MM.1S (cell line): ENCODE data around the gene CT47C1.

Source experiments
- DNase-seq: peaks from one replicate; pipeline ENCODE4 v3.0.0-alpha.2; 2015
- H2AFZ ChIP-seq: fragments of 300-600 bp; sonication (generic); 2 replicates; pipeline ENCODE4 v1.6.0; 2016; ENCODE audit warnings: antibody characterized with exemption, low read length
- H3F3A ChIP-seq: fragments of 300-600 bp; sonication (generic); 2 replicates; pipeline ENCODE4 v1.6.1; 2016; ENCODE audit warnings: mild to moderate bottlenecking, antibody characterized with exemption, low read length, moderate library complexity, mixed read lengths; ENCODE audit not compliant: insufficient read depth
- H3K27ac ChIP-seq: fragments of 300-600 bp; sonication (generic); 2 replicates; pipeline ENCODE4 v1.5.1; 2016; ENCODE audit warnings: mild to moderate bottlenecking, low read length
- H3K27me3 ChIP-seq: fragments of 300-600 bp; sonication (generic); replicated peaks from 2 replicates; pipeline ENCODE4 v1.6.0; 2016; ENCODE audit warnings: low read length; ENCODE audit not compliant: insufficient read depth
- H3K36me3 ChIP-seq: fragments of 300-600 bp; sonication (generic); replicated peaks from 2 replicates; pipeline ENCODE4 v1.6.1; 2016; ENCODE audit warnings: mild to moderate bottlenecking, low read length, mixed read lengths; ENCODE audit not compliant: insufficient read depth
- H3K4me1 ChIP-seq: fragments of 300-600 bp; sonication (generic); 2 replicates; pipeline ENCODE4 v1.6.1; 2016; ENCODE audit warnings: low read length, mixed read lengths
- H3K4me2 ChIP-seq: fragments of 300-600 bp; sonication (generic); 2 replicates; pipeline ENCODE4 v1.6.0; 2016; ENCODE audit warnings: low read depth, low read length
- H3K4me3 ChIP-seq: fragments of 300-600 bp; sonication (generic); 2 replicates; pipeline ENCODE4 v1.5.1; 2016; ENCODE audit warnings: low read length, mixed read lengths
- H3K79me2 ChIP-seq: fragments of 300-600 bp; sonication (generic); 2 replicates; pipeline ENCODE4 v1.6.1; 2016; ENCODE audit warnings: mixed run types, low read length, mixed read lengths
- H3K9ac ChIP-seq: fragments of 300-600 bp; sonication (generic); 2 replicates; pipeline ENCODE4 v1.6.1; 2016; ENCODE audit warnings: low read length, mixed read lengths
- H3K9me2 ChIP-seq: fragments of 300-600 bp; sonication (generic); replicated peaks from 2 replicates; pipeline ENCODE4 v1.6.1; 2016; ENCODE audit warnings: mild to moderate bottlenecking, low read length, mixed read lengths; ENCODE audit not compliant: insufficient read depth
- H3K9me3 ChIP-seq: fragments of 300-600 bp; sonication (generic); replicated peaks from 2 replicates; pipeline ENCODE4 v1.6.1; 2016; ENCODE audit warnings: mild to moderate bottlenecking, low read length, mixed read lengths; ENCODE audit not compliant: insufficient read depth
- H4K20me1 ChIP-seq: fragments of 300-600 bp; sonication (generic); 2 replicates; pipeline ENCODE4 v1.6.1; 2016; ENCODE audit warnings: mild to moderate bottlenecking, low read length, moderate library complexity, mixed read lengths; ENCODE audit not compliant: insufficient read depth
- CTCF ChIP-seq: fragments of 300-600 bp; sonication (generic); IDR thresholded peaks from 2 replicates; pipeline ENCODE4 v1.5.1; 2016; ENCODE audit warnings: antibody characterized with exemption, low read length, mixed read lengths
- EZH2 ChIP-seq: fragments of 300-600 bp; sonication (generic); optimal IDR thresholded peaks from 2 replicates; pipeline ENCODE3; 2017; ENCODE audit warnings: low read depth, mild to moderate bottlenecking, antibody characterized with exemption, low read length, mixed read lengths
- EZH2phosphoT487 ChIP-seq: fragments of 300-600 bp; sonication (generic); IDR thresholded peaks from 2 replicates; pipeline ENCODE4 v1.6.1; 2018; ENCODE audit warnings: antibody characterized with exemption, low read length

The CT47C1 gene

GRCh38 chrX:119093991-119094735 lies 21.4 kb downstream of the CT47C1 start:
- H3K9ac ChIP-seq: no peak overlapping the region
- no peaks in the 10 kb centered on the region for H3K79me2 ChIP-seq
- no peak overlapping the region for H3K4me3 ChIP-seq
- H3K4me1 ChIP-seq: no peaks in the 10 kb centered on the region
- no peaks in the 10 kb centered on the region for H3K27me3 ChIP-seq
- no peaks in the 10 kb centered on the region for H3K9me2 ChIP-seq
- TF ChIP-seq EZH2phosphoT487 (no peak), CTCF (no peak), EZH2 (no peak)
- no peaks in the 10 kb centered on the region for H3K9me3 ChIP-seq
- no peaks in the 10 kb centered on the region for H3K36me3 ChIP-seq
- H3K4me2 ChIP-seq: no peak overlapping the region
- no peak overlapping the region for H2AFZ ChIP-seq
- H3K27ac ChIP-seq: no peak overlapping the region
- DNase-seq: no peak
- H3F3A ChIP-seq: no peaks in the 10 kb centered on the region
- no peaks in the 10 kb centered on the region for H4K20me1 ChIP-seq

DNA sequence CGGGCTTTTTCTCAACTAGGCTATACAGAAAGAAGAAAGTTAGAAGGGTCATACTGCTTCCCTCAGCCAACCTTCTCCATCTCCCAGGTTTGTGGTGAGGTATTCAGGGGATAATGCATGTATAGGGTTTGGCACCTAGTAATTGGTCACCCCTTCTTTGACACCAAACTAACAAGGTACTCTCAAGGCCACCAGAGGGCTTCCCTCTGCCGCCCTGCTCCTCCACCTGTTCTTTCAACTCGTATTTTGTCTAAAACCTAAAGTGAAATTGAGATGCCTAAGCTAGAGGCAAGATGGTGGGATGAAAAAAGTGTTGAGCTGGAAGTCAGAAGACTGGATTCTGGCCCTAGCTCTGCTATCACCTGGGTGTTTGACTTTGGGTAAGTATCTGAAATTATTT lies 22.0 kb downstream of the CT47C1 start:
- H3K4me2 ChIP-seq: no peak overlapping the region
- H3K27ac ChIP-seq: no peak overlapping the region

DNA sequence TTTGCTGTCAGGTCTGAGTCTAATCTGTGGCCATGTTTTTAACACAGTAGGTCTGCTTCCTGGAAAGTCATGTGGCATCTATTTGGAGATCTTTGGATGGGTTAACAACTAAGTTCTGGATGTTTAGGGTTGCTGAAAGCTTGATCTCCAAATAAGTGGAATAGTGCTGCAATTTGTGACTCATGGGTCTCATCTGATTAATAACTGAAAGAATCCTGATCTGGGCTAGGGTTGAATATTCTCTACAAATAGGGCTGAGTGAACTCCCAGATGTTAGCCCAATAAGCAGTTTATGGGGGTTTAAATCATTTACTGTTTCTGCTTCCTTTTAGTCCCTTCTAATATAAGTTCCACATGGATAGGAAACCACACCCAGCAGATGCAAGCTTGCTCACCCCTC lies 23.1 kb downstream of the CT47C1 start:
- Histone ChIP-seq H3K36me3 (no peaks in the 10 kb centered on the region), H3K27ac (no peak overlapping the region), H3K9me2 (no peaks in the 10 kb centered on the region), H3K4me1 (no peaks in the 10 kb centered on the region), H3K4me3 (no peak overlapping the region), H3K9ac (no peak overlapping the region), H4K20me1 (no peaks in the 10 kb centered on the region), H3F3A (no peaks in the 10 kb centered on the region), H3K27me3 (no peaks in the 10 kb centered on the region), H2AFZ (no peak overlapping the region), H3K4me2 (no peak overlapping the region), H3K9me3 (no peaks in the 10 kb centered on the region), H3K79me2 (no peaks in the 10 kb centered on the region)
- DNase-seq: no peak
- no peak for TF ChIP-seq EZH2
- TF ChIP-seq CTCF: no peak
- no peak for TF ChIP-seq EZH2phosphoT487

More for the DNA sequence above, 22.0 kb downstream of the CT47C1 start:
- Histone ChIP-seq H3K9me3 (no peaks in the 10 kb centered on the region), H2AFZ (no peak overlapping the region), H3K79me2 (no peaks in the 10 kb centered on the region), H3K4me1 (no peaks in the 10 kb centered on the region), H3K9ac (no peak overlapping the region), H3F3A (no peaks in the 10 kb centered on the region), H4K20me1 (no peaks in the 10 kb centered on the region), H3K9me2 (no peaks in the 10 kb centered on the region), H3K36me3 (no peaks in the 10 kb centered on the region), H3K27me3 (no peaks in the 10 kb centered on the region), H3K4me3 (no peak overlapping the region)
- DNase-seq: no peak
- TF ChIP-seq CTCF: no peak; the same call in 1 of the 2 replicates
- TF ChIP-seq EZH2: no peak
- no peak for TF ChIP-seq EZH2phosphoT487
